SU-DHL-6 (cell line): ENCODE results near the gene SERP1.

Experiments used
- CTCF ChIP-seq: fragments of 200-600 bp; sonication (generic); IDR thresholded peaks from one replicate; pipeline ENCODE4 v1.5.1; 2017; ENCODE audit warnings: antibody characterized with exemption, mild to moderate bottlenecking, low read length, moderate library complexity; ENCODE audit not compliant: insufficient read depth, poor library complexity, severe bottlenecking
- EZH2phosphoT487 ChIP-seq: fragments of 200-600 bp; sonication (generic), shearing (Covaris generic); conservative IDR thresholded peaks from 2 replicates; pipeline ENCODE4 v1.6.1; 2018; ENCODE audit warnings: mild to moderate bottlenecking, antibody characterized with exemption, low read length, moderate library complexity, mixed read lengths

- TF ChIP-seq CTCF, result no peak
- no peak for TF ChIP-seq EZH2phosphoT487
Observed at GRCh38 chr3:150538324-150539208, 7.7 kb downstream of the SERP1 start.
